ENCODE measurements around the gene NAXE. TPM values are rescaled to one million over a fixed set of nuclear protein-coding genes. Genes with fewer than 3 reads are reported as not detected.

Gene NAXE
- total RNA-seq, 1 donor from 2014 or later, result 99.1 TPM

GRCh38 chr1:156578055-156578454 lies 13.5 kb upstream of the NAXE start:
- Mint-ChIP-seq H3K4me3 (no peak overlapping the region), H3K9me3 (no peaks in the 10 kb centered on the region), H3K36me3 (no peaks in the 10 kb centered on the region), H3K27ac (peak overlapping the region; percentile 71), H3K4me1 (peaks cover 7% of the 10 kb centered on the region), H3K27me3 (ENCODE audit: low read depth) (no peaks in the 10 kb centered on the region)
- TF ChIP-seq CTCF (IDR thresholded peaks at IDR 0.05; ENCODE audit: unreplicated experiment), result no peak
- no peak for DNase-seq (ENCODE audit: low spot score in 2 of 2, unreplicated experiment in 2 of 2)

GRCh38 chr1:156579472-156579871 lies 12.1 kb upstream of the NAXE start, which contains the start of gene TTC24:
Gene TTC24 (plus strand): TSS chr1:156579723. CDS start chr1:156581365, 1,642 bp downstream.
- DNase-seq (ENCODE audit: low spot score in 2 of 2, unreplicated experiment in 2 of 2), result no peak
- Mint-ChIP-seq H3K36me3 (no peaks in the 10 kb centered on the region), H3K4me1 (peaks cover 9% of the 10 kb centered on the region), H3K27ac (no peak within 1 kb of the TSS), H3K4me3 (no peak within 1 kb of the TSS), H3K27me3 (ENCODE audit: low read depth) (peaks cover 2% of the 10 kb centered on the region), H3K9me3 (no peaks in the 10 kb centered on the region)
- no peak for TF ChIP-seq CTCF (IDR thresholded peaks at IDR 0.05; ENCODE audit: unreplicated experiment)

DNA sequence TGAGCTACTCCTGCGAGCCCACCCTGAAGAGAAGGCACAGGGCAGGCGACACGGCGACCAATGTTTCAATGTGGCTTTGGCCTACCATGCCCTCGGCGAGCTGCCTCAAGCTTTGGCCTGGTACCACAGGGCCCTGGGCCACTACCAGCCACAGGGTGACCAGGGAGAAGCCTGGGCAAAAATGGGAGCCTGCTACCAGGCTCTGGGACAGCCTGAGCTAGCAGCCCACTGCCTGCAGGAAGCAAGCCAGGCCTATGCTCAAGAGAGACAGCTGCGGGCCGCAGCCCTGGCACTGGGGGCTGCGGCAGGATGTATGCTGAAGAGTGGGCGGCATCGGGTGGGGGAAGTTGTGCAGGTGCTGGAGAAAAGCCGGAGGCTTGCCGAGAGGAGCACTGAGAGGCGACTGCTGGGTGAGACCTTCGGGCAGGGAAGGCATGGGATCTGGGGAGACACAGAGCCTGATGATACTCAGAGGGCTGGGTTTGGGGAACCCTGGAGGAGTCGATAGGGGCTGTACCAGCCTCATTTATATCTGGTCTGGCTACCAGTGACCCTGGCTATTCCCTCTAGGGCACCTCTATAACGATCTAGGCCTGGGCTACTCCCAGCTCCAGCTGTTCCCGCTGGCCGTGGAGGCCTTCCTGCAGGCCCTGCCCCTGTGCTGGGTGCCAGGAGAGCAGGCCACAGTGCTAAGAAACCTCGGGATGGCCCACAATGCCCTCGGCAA lies 9.8 kb upstream of the NAXE start:
- TF ChIP-seq CTCF (IDR thresholded peaks at IDR 0.05; ENCODE audit: unreplicated experiment), result no peak
- peaks cover 9% of the 10 kb centered on the region for H3K4me1 Mint-ChIP-seq
- H3K27ac Mint-ChIP-seq, result no peak overlapping the region
- DNase-seq (ENCODE audit: low spot score in 2 of 2, unreplicated experiment in 2 of 2), result no peak
- H3K9me3 Mint-ChIP-seq, result no peaks in the 10 kb centered on the region
- no peak overlapping the region for H3K4me3 Mint-ChIP-seq
- no peaks in the 10 kb centered on the region for H3K36me3 Mint-ChIP-seq
- H3K27me3 Mint-ChIP-seq (ENCODE audit: low read depth), result peaks cover 13% of the 10 kb centered on the region

DNA sequence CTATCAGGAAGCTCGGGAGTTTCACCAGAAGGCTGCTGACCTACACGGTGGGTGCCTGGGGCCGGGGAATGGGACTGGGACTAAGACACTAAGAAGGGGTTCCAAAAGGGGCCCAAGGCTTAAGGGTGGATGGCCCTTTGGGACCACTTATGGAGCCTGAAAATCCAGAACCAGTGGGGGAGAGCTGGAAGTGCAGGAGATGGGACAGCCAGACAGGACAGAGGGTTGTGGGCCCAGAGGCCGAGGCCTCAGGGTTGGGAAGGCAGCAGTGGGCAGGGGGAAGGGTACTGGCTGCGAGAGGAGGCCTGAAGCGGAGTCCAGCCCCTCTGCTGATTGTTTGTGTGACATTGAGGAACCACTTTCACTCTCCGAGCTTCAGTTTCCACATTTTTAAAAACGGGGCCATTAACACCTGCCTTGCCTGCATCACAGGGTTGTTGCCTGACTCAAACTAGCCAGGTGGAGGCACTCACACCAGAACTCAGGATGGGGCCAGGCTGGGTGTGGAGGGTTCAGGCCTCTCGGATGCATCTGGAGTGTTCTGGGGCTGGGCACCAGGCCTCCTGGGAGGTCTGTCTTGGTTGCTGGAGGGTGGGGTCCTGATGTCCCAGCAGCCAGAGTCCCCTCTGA lies 9.1 kb upstream of the NAXE start:
- Mint-ChIP-seq H3K4me3 (no peak overlapping the region), H3K27ac (no peak overlapping the region), H3K9me3 (no peaks in the 10 kb centered on the region), H3K36me3 (no peaks in the 10 kb centered on the region), H3K4me1 (peaks cover 9% of the 10 kb centered on the region), H3K27me3 (ENCODE audit: low read depth) (peaks cover 13% of the 10 kb centered on the region)
- no peak for DNase-seq (ENCODE audit: low spot score in 2 of 2, unreplicated experiment in 2 of 2)
- no peak for TF ChIP-seq CTCF (IDR thresholded peaks at IDR 0.05; ENCODE audit: unreplicated experiment)

GRCh38 chr1:156583821-156584622 lies 7.6 kb upstream of the NAXE start:
- Mint-ChIP-seq H3K9me3 (no peaks in the 10 kb centered on the region), H3K27me3 (ENCODE audit: low read depth) (peaks cover 13% of the 10 kb centered on the region), H3K36me3 (no peaks in the 10 kb centered on the region), H3K4me1 (peaks cover 2% of the 10 kb centered on the region), H3K4me3 (no peak overlapping the region), H3K27ac (no peak overlapping the region)
- peak; percentile 94 for TF ChIP-seq CTCF (IDR thresholded peaks at IDR 0.05; ENCODE audit: unreplicated experiment)
- DNase-seq (ENCODE audit: low spot score in 2 of 2, unreplicated experiment in 2 of 2), result peak; percentile 46 to 75
